Measurements from ENCODE around the gene SNX7.

The SNX7 gene

DNA sequence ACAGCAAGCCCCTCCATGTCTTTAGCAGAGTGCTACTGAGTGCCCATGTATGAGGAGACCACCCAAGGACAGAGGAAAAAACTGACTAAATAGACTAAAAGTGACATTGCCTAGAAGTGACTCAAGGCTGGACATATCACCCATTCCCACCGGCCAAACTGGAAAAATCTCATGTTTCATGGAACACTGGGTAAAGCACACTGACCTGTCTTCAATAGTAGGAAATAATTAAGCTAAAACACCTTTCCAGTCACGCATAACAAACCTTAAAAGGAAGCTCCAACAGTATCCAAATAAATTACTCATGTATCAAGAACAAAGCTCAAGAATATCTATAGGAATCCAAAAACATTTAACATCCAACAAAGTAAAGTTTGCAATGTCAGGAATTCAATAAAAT is 120.4 kb downstream of the SNX7 start:
- DNase-seq = no peak

DNA sequence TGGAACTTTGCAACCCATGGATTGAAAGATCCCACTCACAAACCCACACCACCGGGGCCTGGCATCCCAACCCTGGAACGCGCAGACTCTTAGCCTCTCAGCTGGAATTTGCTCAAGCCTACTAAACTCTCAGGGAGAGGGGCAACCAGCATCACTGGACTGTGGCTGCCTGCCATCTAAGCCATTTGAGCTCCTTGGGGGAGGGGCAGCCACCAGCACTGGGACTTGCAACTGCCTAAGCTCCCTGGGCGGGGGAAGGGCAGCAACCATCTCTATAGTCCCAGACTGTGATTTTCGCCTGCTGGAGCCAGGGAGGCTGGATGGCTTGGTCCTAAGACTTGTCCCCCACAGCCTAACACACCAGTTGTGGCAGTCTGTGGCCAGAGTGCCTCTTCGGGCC is 122.3 kb downstream of the SNX7 start:
- no peak for DNase-seq

DNA sequence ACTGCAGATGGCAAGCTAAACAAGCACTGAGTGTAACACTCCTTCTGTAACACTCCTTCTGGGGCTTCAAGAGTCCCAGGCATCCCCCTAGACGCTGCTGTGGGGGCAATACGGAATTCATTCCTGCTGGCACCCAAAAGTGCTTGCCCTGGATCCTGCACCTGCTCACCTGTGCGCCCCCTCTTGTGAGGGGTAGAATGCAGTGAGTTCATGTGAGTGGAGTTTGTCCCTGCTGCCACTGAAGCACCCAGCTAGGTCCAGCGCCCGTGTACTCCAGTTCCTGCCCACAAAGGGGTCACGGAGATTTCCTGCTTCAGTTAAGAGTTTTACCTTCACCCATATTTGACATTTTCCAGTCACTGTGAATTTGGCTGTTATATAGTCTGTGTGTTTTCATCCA is 130.0 kb downstream of the SNX7 start:
- DNase-seq = no peak

DNA sequence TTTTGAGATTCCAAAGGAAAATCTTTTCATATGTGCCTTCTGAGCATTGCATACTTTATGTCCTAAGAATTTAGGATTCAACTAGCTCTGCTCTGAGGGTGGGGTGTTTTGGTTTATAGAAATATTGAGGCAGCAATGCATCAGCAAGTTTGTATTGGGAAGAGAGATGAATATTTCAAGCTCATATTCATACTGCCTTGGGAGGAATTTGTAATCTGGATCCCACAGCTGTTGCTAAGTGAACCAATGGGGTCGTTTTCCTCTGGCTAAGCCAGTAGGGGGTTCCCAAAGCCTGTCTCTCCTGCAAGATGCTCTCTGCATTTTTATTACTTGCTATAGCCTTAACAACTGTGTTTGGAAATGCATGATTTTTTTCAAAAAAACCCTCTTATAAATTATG is 130.6 kb downstream of the SNX7 start:
- DNase-seq = no peak

DNA sequence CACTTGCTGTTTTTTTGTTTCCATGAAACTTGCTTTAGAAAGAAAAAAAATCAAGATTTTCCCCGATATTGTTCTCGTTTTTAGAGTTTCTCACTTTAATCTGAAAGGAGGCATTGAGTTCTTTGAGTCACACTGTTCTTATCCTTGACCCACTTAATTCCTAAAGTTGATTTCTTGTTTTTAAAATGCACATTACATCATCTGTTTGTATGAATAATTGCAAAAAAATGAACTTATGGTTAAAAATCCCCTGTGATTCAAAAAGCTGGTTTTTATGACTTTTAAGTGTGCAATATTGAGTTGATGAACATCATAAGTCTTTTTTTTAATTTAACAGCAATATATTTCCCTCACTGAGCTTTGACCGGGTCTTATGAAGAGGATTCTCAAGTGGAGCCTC is 131.6 kb downstream of the SNX7 start:
- DNase-seq = no peak

DNA sequence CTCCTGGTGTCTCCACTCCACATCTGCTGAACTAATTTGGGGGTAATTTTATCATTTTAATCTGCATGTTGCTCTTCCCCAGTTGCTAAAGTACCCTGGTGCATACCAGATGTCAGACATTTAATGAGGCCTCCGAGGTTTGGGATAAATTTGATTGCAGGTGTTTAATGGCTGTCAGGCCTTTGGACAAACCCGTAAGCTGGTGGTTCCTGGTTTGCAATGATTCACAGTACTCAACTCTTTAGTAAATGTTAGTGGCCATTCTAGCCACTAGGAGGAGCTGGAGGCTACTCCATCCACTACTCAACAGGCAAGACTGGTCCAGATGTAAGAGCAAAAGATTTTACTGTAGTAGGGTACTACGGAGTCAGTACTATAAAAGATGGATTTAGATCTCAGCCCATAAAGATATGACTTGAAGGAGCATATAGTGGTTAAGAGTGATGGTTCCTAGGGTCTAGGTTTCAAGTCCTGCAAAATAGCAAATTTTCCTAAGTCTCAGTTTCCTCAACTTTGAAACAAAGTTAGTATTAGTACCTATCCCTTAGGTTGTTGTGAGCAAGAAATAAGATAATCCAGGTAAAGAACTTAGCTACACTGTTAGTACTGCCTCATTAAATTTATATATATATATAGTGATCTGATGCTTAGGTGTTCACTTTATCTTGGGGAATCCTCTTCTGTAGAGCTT is 132.8 kb downstream of the SNX7 start:
- peak in 5 of 6 experiments; percentile 26 to 76 (median 54) for DNase-seq

DNA sequence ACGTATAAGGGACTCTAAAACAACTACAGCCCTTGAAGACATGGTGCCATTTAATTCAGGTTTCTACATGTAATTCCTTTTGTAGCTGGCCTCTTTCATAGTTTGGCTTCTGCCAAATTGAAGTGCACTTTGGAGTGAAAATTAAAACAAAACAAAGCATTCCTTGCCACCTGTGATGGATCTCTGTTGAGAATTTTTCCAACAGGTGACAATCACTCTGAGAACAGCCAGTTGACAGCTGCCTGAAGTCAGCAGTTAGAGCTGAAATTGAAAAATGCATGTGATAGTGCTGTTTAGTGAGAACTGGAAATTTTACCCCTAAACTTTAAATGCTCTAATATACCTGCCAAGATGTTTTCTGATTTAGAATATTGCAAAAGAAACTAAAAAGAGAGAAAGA is 134.5 kb downstream of the SNX7 start:
- no peak for DNase-seq

DNA sequence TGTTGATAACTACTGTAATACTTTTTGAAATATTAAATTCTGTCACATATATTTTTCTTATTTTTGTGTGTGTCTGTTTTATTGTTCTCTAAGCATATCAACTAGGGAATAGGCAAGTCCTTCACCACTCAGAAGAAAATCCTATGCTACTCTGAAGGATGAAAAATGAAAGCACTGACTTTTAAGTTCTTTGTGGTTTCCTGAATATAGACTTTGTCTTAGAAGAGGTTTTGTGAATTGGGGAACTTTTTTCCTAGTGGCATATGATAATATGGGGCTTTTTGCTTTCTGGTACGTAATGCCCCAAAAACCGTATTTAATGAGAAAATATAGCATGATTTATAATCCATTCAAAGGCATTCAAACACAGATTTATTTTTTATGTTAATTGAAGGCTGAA is 136.0 kb downstream of the SNX7 start:
- DNase-seq = peak in 3 of 6 experiments; percentile 23 to 52 (median 50)
